HTR-8/SVneo (cell line): Measurements from ENCODE around the gene ATP9B.
A peak's percentile ranks its signal among the peaks of the same experiment; 100 is the strongest.
"Not testable (repeated sequence)": the region's sequence is repeated elsewhere in the genome, so short reads cannot be mapped to it uniquely, and the experiment has no call there.

Experiments used
- DNase-seq: peaks from one replicate; pipeline ENCODE4 v3.0.0; 2011; ENCODE audit warnings: low spot score, mixed read lengths; ENCODE audit not compliant: insufficient read length
- FAIRE-seq: peaks from 2 replicates; lab custom pipeline; 2011; peaks lifted over from hg19 to GRCh38; lab: Jason Lieb, UNC

The ATP9B gene

DNA sequence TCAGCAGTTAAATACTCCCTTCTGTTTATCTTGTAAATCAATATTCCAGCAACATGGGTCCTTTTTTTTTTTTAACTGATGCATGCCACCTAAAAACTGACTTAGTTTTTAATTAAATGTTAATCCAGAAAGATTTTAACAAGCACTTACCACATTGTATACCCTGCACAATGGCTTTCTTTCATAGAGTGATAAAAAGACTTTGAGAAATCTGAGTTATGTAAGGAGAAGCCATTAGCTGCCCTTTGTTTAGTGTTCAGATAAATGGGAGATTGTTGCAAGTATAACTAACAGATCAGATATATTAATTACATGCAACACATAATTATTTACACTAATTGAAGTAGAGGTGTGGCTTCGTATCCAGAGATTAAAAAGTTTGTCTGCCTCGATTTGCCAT is 303.8 kb downstream of the ATP9B start:
- FAIRE-seq (no peak), DNase-seq (no peak)

- DNase-seq (no peak), FAIRE-seq (no peak)
Observed at GRCh38 chr18:79373736-79374135, 304.5 kb downstream of the ATP9B start.

DNA sequence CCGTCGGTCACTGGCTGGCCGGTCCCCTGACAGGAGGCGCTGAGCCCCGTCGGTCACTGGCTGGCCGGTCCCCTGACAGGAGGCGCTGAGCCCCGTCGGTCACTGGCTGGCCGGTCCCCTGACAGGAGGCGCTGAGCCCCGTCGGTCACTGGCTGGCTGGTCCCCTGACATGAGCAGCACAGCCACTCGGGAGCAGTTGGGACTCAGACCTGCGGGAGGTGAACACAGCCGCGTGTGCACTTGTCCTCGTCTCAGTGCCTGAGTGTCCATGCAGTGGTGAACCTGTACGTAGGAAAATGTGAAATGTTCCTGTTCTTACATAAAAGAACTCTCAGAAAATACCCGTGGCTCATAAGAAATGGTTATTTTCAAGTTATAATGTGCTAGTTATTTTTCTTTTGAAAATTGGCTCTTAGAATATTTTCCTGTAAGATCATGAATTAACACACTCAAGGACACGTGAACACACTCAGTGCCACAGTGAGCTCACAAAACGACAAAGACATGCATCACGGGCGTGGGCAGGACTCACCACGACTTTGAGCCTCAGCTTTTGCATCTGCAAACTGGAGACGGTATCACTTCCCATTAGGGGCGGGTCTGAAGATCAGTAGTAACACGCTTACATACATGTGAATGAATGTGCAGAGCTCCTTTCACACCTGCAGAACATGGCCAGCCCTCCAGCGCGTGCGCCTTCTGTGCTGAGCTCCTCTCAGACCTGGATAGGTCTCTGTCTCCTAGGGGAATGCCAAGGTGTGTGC is 305.4 kb downstream of the ATP9B start:
- FAIRE-seq (no peak), DNase-seq (no peak)

DNA sequence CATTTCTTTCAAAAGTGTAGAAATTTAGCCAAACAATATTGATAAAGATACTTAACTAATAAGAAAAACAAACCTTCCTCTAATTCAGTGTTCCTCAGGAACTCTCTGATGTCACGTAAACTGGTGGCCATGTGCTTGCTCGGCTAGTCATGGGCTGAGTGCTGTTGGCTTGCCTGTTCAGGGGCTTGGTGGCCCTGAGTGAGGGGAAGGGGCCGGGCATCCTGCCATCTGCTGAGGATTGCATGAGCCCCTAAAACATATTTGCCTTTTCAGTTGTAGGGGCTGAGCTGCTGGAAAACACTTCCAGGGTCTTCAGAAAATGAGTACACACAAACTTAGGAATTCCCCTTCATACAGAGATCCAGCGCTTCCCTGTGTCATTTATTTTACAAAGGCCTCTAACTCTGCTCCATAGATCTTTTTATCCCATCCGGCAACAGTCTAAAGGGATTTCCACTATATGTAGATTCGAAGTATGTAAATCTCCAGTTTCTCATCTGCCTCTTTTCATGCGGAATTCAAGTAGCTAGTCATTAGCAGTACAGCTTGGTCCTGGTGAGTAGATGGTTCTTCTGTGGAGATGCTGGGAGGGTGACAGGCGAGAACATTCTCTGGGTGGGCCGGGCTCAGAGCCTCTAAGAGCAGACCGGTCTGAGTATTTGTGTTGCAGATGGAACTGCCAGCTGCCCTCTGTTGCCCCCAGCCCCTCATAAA is 306.4 kb downstream of the ATP9B start:
- FAIRE-seq: no peak
- no peak for DNase-seq

DNA sequence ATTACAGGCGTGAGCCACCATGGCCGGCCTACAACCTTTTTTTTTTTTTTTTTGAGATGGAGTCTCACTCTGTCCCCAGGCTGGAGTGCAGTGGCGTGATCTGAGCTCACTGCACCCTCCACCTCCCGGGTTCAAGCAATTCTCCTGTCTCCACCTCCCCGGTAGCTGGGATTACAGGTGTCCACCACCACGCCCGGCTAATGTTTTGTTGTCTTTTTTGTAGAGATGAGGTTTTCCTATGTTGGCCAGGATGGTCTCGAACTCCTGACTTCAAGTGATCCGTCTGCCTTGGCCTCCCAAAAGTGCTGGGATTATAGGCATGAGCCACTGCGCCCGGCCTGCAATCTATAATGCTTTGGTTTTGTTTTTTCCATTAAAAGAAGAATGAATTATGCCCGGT is 307.5 kb downstream of the ATP9B start:
- not testable (repeated sequence) for FAIRE-seq, DNase-seq

GRCh38 chr18:79377187-79377891 is 308.1 kb downstream of the ATP9B start:
- no peak for FAIRE-seq
- no peak for DNase-seq

- no peak for FAIRE-seq
- DNase-seq: peak; percentile 49
Observed at GRCh38 chr18:79378536-79379250, 309.5 kb downstream of the ATP9B start.

DNA sequence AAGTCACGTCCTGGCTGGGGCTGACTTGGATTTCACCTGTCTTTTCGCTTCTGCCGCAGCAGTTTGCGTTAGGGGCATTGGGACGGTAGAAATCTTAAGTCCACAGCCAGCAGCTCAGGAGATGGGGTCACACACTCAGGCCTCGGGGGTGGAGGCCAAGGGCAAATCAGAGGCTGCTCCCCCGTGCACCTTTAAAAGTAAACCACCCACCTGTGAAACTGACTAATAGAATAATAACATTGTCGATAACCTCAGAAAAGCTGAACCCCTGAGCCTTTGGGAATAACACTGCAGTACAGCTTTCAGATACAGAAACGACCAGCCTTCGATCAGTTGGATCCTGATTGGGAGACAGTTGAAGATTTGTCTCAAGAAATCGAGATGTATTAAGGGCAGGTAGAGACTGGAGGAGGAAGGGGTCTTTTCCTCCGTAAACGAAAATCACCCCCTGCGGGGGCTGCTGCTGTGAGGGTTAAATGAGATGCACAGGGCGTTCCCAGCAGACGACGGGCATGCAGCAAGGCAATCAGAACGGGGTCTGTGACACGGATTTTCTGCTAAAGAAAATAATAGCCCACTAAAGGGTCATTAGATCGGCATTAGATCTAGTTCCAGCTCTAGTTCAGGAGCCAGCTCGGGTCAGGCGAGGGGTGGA is 310.2 kb downstream of the ATP9B start:
- no peak for DNase-seq
- FAIRE-seq: no peak

- FAIRE-seq: no peak
Observed at GRCh38 chr18:79379931-79380815, 311.0 kb downstream of the ATP9B start.

DNA sequence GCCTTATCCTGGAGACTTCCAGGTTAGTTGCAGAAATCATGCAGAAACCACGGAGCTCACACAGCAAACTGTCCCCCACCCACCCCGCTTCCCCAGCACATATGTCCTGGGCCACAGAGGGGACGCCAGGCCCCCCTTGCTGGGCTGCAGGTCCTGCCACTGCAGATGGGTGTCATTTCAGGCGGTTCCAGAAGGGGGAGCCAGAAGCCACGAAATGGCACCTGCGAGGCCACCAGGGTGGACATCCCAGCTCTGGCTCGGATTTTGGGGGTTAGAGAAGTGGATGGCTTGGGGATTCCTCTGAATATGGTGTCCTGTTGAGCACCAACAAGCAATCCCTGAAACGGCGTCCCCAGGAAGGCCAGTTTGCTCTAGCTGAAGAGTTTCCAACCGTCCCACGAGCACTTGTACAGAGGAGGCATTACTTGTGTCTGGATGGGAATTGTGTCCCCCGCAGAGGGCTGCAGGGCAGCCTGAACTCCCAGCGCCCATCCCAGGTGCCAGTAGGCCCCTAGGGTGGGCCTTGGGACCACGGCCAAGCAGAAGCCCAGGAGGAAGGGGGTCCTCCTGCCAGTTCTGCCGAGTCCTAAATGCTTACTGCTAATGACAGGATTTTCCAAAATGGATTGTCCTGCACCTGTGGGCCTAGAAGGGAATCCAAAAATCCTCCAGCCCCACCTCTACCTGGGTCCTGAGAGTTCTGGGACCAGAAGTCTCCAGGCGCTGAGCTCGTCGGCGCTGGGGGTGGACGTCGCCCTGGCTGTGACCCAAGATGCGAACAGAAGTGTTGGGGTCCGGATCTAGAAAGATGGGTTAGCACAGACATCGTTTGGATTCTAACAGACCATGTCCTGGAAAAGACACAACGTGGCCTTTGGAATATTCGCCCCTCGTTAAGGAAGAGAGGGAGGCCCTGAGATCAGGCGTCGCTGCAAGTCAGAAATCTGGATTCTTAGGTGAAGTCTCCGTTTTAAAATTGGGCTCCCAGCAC is 311.9 kb downstream of the ATP9B start:
- FAIRE-seq: no peak
- no peak for DNase-seq

More at GRCh38 chr18:79379931-79380815, 311.0 kb downstream of the ATP9B start:
- no peak for DNase-seq

DNA sequence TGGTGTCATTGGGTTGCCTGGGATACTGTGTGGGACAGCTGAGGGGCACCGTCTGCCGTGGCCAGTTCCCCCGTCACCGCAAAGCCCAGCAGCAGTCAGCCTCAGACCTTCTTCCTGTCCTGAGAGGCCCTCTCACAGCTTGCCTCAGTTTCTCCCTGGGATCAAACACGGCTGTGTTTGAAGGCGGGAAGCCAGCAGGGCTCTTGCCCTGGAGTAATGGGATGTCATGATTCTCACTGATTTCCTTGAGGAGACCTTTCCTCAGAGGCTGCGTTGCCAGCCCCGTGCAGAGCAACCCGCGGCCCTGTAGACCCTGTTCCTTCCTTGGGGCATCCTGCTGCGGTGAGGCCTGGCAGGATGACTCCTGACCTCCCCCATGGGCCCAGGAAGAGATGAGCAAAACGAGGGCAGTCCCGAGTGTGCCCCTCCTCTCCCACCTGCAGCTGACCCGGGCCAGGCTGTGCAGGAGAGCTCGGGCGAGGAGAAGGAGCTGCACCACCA is 312.7 kb downstream of the ATP9B start:
- DNase-seq (no peak), FAIRE-seq (no peak)

DNA sequence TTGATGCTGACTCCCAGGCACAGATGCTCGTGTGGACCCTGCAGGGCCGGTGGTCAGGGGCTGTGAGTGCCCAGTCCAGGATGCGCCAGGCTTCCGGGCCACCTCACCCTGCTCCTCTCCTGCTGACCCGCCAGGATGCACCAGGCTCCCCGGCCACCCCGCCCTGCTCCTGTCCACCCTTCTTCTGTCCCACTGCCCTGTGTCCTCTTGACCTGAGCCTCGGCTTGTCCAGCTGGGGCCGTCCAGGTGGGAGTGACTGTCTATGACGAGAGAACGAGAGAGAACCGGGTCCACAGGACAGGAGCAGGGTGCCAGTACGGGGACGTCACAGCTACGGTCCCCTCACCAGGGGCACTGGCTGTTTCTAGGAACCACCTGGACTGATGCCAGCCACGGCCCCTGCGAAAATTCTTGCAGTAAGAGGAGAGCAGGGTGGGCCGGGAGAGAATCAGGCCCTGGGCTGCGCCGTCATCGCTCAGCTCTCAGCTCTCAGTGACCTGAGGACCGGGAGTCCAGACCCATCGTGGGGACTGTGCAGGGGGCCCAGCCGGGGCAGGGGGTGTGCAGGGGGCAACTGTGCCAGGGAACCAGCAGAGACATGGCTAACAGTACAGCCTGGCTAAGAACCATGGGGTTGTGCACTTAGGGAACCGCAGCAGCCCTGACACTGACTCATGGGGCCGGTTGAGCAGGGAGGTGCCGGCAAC is 313.6 kb downstream of the ATP9B start:
- DNase-seq (no peak), FAIRE-seq (no peak)

GRCh38 chr18:79383388-79384056 is 314.3 kb downstream of the ATP9B start:
- FAIRE-seq (no peak), DNase-seq (no peak)

GRCh38 chr18:79384151-79384807 is 315.1 kb downstream of the ATP9B start:
- FAIRE-seq: no peak
- no peak for DNase-seq

DNA sequence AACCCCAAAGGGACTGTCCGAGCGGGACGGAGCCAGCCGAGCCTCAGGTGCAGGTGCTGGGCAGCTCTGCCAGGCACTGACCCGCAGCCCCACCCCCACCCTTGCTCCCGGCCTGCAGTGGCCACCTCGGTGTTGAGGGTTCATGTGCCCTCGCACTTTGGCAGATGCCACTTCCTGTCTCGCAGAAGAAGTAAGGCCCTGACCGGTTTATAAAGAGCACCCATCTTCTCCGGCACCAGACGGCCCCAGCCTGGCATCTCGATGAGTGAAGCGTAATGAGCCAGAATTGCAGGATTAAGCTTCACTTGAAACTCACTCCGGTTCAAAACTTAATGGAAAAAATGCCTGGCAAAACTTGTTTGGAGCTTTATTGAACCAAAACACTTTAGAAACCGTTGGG is 315.6 kb downstream of the ATP9B start:
- FAIRE-seq (no peak), DNase-seq (no peak)

GRCh38 chr18:79385326-79385707 is 316.1 kb downstream of the ATP9B start:
- FAIRE-seq: no peak

More at GRCh38 chr18:79385326-79385707, 316.1 kb downstream of the ATP9B start:
- no peak for DNase-seq
